Muscle layer of duodenum (tissue), 2 donors: ENCODE measurements around the gene ZBTB17.
"Not testable (repeated sequence)": the region's sequence is repeated elsewhere in the genome, so short reads cannot be mapped to it uniquely, and the experiment has no call there.

Source experiments
- H3K27ac ChIP-seq: one replicate; pipeline ENCODE4 v1.7.0; 2013; ENCODE audit warnings: mild to moderate bottlenecking, low read length
- H3K27me3 ChIP-seq: one replicate; pipeline ENCODE4 v1.7.0; 2013; ENCODE audit warnings: low read depth, mild to moderate bottlenecking, control low read depth, low read length
- H3K36me3 ChIP-seq, 2 donors: one replicate each; pipeline ENCODE4 v1.7.0; 2013; ENCODE audit warnings: low read length in 2 of 2, control low read depth in 1 of 2, mild to moderate bottlenecking in 1 of 2; ENCODE audit not compliant: insufficient read depth in 2 of 2, control insufficient read depth in 1 of 2
- H3K4me1 ChIP-seq, 2 donors: one replicate each; pipeline ENCODE4 v1.7.0; 2013; ENCODE audit warnings: low read length in 2 of 2, mild to moderate bottlenecking in 2 of 2, control low read depth in 1 of 2, moderate library complexity in 1 of 2; ENCODE audit not compliant: insufficient read depth in 2 of 2, control insufficient read depth in 1 of 2
- H3K4me3 ChIP-seq, 2 donors: one replicate each; pipeline ENCODE4 v1.7.0; 2013; ENCODE audit warnings: low read length in 2 of 2, low read depth in 1 of 2, mild to moderate bottlenecking in 1 of 2
- H3K9me3 ChIP-seq, 2 donors: one replicate each; pipeline ENCODE4 v1.7.0; 2013; ENCODE audit warnings: low read length in 2 of 2, control low read depth in 1 of 2, mild to moderate bottlenecking in 1 of 2; ENCODE audit not compliant: control insufficient read depth in 1 of 2
- donor health status: healthy.

ZBTB17 gene

GRCh38 chr1:15918962-15919715 lies 56.8 kb downstream of the ZBTB17 start:
- no peak overlapping the region for H3K27ac ChIP-seq
- H3K9me3 ChIP-seq, result no peaks in the 10 kb centered on the region
- no peaks in the 10 kb centered on the region for H3K27me3 ChIP-seq
- peaks cover 0 to 3% of the 10 kb centered on the region in 2 donors for H3K4me1 ChIP-seq
- no peak overlapping the region for H3K4me3 ChIP-seq
- H3K36me3 ChIP-seq, result peaks cover 30 to 41% of the 10 kb centered on the region in 2 donors

DNA sequence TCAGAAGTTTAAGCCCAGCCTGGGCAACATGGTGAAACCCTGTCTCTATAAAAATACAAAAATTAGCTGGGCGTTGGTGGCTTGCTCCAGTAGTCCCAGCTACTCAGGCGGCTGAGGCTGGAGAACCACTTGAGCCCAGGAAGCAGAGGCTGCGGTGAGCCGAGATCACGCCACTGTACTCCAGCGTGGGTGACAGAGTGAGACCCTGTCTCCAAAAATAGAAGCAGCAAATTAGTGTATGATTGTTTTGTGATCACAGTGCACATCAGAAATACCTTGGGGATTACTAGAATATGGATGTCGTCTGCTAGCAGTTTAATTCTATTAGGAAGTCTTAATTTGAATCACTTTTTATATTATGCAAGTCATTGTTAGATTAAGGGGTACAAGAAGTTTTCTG lies 59.0 kb downstream of the ZBTB17 start:
- H3K4me1 ChIP-seq, result peaks cover 0 to 3% of the 10 kb centered on the region in 2 donors
- no peaks in the 10 kb centered on the region for H3K27me3 ChIP-seq
- H3K27ac ChIP-seq, result no peak overlapping the region
- H3K4me3 ChIP-seq, result no peak overlapping the region
- peaks cover 30 to 39% of the 10 kb centered on the region in 2 donors for H3K36me3 ChIP-seq
- H3K9me3 ChIP-seq, result no peaks in the 10 kb centered on the region

GRCh38 chr1:15916417-15916816 lies 59.5 kb downstream of the ZBTB17 start:
- Histone ChIP-seq H3K27ac (no peak overlapping the region), H3K36me3 (peaks cover 30 to 41% of the 10 kb centered on the region in 2 donors), H3K27me3 (no peaks in the 10 kb centered on the region), H3K4me3 (peak overlapping the region; percentile 40 to 44), H3K4me1 (peaks cover 0 to 3% of the 10 kb centered on the region in 2 donors), H3K9me3 (no peaks in the 10 kb centered on the region)

- Histone ChIP-seq H3K27me3 (no peaks in the 10 kb centered on the region), H3K36me3 (peaks cover 30 to 45% of the 10 kb centered on the region in 2 donors), H3K4me1 (peaks cover 0 to 3% of the 10 kb centered on the region in 2 donors), H3K4me3 (peak overlapping the region; percentile 40 to 44), H3K27ac (no peak overlapping the region), H3K9me3 (no peaks in the 10 kb centered on the region)
Measured at GRCh38 chr1:15915991-15916390, 59.9 kb downstream of the ZBTB17 start.

GRCh38 chr1:15913607-15914006 lies 62.3 kb downstream of the ZBTB17 start:
- not testable (repeated sequence) for H3K27ac ChIP-seq, H3K4me3 ChIP-seq, H3K4me1 ChIP-seq, H3K27me3 ChIP-seq, H3K9me3 ChIP-seq
- H3K36me3 ChIP-seq, result peaks cover 28 to 39% of the 10 kb centered on the region in 2 donors

GRCh38 chr1:15911927-15912326 lies 64.0 kb downstream of the ZBTB17 start:
- Histone ChIP-seq H3K4me3 (no peak overlapping the region), H3K27me3 (no peaks in the 10 kb centered on the region), H3K36me3 (peaks cover 23 to 31% of the 10 kb centered on the region in 2 donors), H3K27ac (no peak overlapping the region), H3K4me1 (peaks cover 0 to 3% of the 10 kb centered on the region in 2 donors), H3K9me3 (no peaks in the 10 kb centered on the region)

GRCh38 chr1:15911141-15911540 lies 64.8 kb downstream of the ZBTB17 start:
- H3K4me1 ChIP-seq, result no peaks in the 10 kb centered on the region
- no peaks in the 10 kb centered on the region for H3K9me3 ChIP-seq
- H3K4me3 ChIP-seq, result no peak overlapping the region
- H3K27ac ChIP-seq, result no peak overlapping the region
- peaks cover 23 to 26% of the 10 kb centered on the region in 2 donors for H3K36me3 ChIP-seq
- H3K27me3 ChIP-seq, result no peaks in the 10 kb centered on the region

GRCh38 chr1:15908597-15908996 lies 67.3 kb downstream of the ZBTB17 start:
- peaks cover 17 to 21% of the 10 kb centered on the region in 2 donors for H3K36me3 ChIP-seq
- no peaks in the 10 kb centered on the region for H3K27me3 ChIP-seq
- no peaks in the 10 kb centered on the region for H3K4me1 ChIP-seq
- no peaks in the 10 kb centered on the region for H3K9me3 ChIP-seq
- H3K4me3 ChIP-seq, result no peak overlapping the region
- no peak overlapping the region for H3K27ac ChIP-seq

DNA sequence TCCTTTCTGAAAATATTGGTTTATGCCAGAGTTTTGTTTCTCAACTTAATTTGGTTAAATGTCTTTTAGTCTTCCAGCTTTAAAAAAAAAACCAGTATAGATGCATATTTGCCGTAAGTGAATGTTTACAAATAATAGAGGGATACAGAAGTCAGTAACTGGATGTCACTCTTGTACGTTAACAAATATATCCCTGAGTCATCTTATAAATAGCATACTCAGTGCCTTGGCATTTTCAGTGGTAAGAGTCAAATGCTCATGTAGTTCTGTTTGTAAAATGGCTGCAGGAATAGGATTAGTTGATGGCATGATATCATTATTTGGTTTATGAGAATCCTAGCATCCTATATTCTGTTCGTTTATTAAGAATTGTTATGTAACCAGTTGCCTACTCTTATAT lies 73.0 kb downstream of the ZBTB17 start:
- no peaks in the 10 kb centered on the region for H3K9me3 ChIP-seq

GRCh38 chr1:15900662-15901279 lies 75.1 kb downstream of the ZBTB17 start:
- H3K27ac ChIP-seq, result no peak overlapping the region
- no peak overlapping the region for H3K4me3 ChIP-seq

More for the DNA sequence above, 73.0 kb downstream of the ZBTB17 start:
- H3K4me1 ChIP-seq, result peaks cover 0 to 7% of the 10 kb centered on the region in 2 donors
- no peaks in the 10 kb centered on the region for H3K27me3 ChIP-seq
- no peaks in the 10 kb centered on the region for H3K36me3 ChIP-seq
- no peak overlapping the region for H3K4me3 ChIP-seq
- no peak overlapping the region for H3K27ac ChIP-seq

DNA sequence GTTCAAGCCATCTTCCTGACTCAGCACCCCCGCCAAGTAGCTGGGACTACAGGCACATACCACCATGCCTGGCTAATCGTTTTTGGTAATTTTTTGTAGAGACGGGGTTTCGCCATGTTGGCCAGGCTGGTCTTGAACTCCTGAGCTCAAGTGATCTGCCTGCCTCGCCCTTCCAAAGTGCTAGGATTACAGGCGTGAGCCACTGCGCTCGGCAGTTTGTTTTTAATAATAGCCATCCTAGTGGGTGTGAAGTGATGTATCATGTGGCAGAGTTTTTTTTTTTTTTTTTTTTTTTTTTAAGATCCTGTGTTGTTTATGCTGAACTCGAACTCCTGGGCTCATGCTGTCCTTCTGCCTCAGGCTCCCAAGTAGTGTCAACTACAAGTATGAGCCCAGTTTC lies 76.6 kb downstream of the ZBTB17 start:
- Histone ChIP-seq H3K27me3 (no peaks in the 10 kb centered on the region), H3K9me3 (no peaks in the 10 kb centered on the region), H3K4me1 (peaks cover 0 to 12% of the 10 kb centered on the region in 2 donors), H3K27ac (no peak overlapping the region), H3K36me3 (no peaks in the 10 kb centered on the region), H3K4me3 (no peak overlapping the region)

More at GRCh38 chr1:15900662-15901279, 75.1 kb downstream of the ZBTB17 start:
- H3K4me1 ChIP-seq, result peaks cover 0 to 7% of the 10 kb centered on the region in 2 donors
- no peaks in the 10 kb centered on the region for H3K36me3 ChIP-seq
- no peaks in the 10 kb centered on the region for H3K27me3 ChIP-seq
- H3K9me3 ChIP-seq, result no peaks in the 10 kb centered on the region
